Stimulated activated CD4-positive, alpha-beta T cell treated with anti-CD3 and anti-CD28 coated beads, Interleukin-4, amount 100 ng/mL, for 1 hour (primary cell): Measurements from ENCODE around the gene RXRG.

Source experiments
- DNase-seq: peaks from one replicate; pipeline ENCODE4 v3.0.0-alpha.2; 2020

Gene RXRG

GRCh38 chr1:165449131-165449530 lies 4.2 kb upstream of the RXRG start:
- DNase-seq, result no peak

- no peak for DNase-seq
Observed at GRCh38 chr1:165445388-165445787, 462 bp upstream of the RXRG start.

- no peak for DNase-seq
Observed at GRCh38 chr1:165443539-165444311, 1.2 kb downstream of the RXRG start.

- DNase-seq, result no peak
Observed at GRCh38 chr1:165442653-165443052, 2.3 kb downstream of the RXRG start.

DNA sequence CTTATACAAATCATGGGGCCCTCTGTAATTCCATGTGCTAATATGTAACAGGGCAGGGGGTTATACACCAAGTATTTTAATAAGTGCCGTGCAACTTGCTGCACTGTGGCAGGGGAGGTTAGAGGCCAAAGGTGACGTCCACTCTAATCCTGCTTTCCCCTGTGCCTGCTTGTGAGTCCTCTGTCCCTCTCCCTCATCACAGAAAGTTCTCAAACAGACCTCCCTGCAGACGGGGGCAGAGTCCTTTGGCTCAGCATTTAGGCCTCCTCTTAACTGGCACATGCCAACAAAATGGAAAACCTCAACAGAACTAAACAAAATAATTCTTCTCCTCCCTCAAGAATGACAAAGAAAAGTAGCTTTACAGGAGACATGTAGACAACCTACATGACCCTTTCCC lies 2.9 kb downstream of the RXRG start:
- DNase-seq, result no peak

- DNase-seq, result no peak
Observed at GRCh38 chr1:165441166-165441880, 3.6 kb downstream of the RXRG start.

- DNase-seq, result no peak
Observed at GRCh38 chr1:165439330-165439729, 5.6 kb downstream of the RXRG start.

GRCh38 chr1:165436994-165437393 lies 7.9 kb downstream of the RXRG start:
- no peak for DNase-seq

DNA sequence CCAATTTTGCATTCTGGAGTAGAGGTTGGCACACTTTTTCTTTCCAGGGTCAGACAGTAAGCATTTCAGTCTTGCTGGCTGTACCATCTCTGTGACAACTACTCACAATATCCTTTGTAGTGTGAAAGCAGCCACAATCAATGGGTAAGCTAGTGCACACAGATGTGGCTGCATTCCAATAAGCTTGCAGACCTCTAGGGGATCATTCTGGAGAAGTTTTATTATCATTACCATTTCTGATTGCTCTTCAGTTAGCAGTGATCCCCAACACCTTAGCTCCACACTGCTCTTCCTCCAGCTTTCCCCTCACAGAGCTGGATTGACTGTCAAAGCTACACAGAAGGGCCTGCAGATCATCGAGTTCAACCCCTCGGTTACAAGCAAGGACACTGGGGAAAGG lies 9.1 kb downstream of the RXRG start:
- no peak for DNase-seq

- DNase-seq, result no peak
Observed at GRCh38 chr1:165434281-165434680, 10.6 kb downstream of the RXRG start.

- no peak for DNase-seq
Observed at GRCh38 chr1:165431079-165431478, 13.8 kb downstream of the RXRG start.

DNA sequence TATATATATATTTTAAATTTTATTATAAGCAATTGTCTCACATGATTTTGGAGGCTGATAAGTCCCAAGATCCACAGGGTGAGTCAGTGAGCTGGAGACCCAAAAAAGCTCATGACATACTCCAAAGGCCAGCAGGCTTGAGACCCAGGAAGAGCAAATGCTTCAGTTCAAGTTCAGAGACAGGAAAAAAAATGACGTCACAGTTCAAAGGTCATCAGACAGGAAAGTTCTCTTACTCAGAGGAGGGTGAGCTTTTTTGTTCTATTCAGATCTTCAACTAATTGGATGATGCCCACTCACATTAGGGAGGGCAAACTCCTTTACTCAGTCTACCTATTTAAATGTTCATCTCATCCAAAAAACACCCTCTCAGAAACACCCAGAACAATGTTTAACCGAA lies 18.2 kb downstream of the RXRG start:
- no peak for DNase-seq

- DNase-seq, result no peak
Observed at GRCh38 chr1:165425621-165426020, 19.3 kb downstream of the RXRG start.

DNA sequence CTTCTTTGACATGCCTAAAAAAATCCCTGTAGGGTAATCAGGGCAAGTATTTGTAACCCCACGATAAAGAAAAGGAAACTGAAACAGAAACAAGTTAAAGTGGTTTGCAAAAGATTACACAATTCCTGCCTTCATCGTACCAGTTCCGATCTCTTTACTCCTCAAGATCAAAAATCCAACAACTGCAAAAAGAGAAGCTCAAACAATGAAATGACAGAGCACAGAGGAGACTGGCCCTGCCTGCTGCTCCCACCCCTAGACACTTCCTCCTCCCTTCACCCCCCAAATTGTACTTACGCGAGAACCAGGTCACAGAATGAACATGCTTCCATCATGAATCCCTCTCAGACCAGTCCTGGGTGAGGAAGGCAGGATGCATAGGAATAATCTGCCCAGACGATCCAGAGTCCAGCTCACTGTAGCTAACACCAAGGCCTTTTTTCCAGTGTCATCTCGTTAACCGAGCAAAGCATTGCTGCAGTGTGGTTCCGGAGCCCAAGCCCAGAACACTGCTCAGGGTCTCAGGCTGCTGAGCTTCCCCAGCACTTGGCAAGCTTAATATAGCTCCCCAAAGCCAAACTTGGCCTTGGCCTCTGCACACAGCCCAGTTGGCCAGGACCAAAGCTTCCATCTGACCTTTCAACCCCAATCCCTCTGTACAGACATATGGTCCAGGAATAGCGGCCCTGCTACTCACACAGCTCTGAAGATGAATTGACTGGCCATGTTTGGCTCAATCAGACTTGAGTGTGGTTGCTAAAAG lies 20.3 kb downstream of the RXRG start:
- no peak for DNase-seq

DNA sequence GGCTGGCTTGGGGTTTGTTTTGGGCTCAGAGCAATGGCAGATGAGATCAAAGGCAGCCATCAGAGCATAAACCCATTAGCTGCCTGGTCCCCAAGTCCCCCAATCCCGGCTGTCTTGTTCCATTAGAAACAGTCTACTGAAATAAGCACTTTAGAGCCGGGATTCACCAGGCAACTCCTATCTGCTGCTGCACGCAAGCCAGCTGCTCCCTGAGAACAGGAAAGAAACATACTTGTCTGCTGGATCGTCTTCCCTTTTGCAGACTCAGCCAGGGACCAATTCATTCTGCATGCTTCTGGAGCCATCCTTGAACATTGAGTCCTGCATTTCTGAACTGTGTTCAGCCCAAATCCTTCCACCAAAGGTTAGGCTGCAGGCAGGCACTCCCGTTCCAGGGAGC lies 21.8 kb downstream of the RXRG start:
- DNase-seq, result no peak

GRCh38 chr1:165420655-165421054 lies 24.3 kb downstream of the RXRG start:
- DNase-seq, result no peak

DNA sequence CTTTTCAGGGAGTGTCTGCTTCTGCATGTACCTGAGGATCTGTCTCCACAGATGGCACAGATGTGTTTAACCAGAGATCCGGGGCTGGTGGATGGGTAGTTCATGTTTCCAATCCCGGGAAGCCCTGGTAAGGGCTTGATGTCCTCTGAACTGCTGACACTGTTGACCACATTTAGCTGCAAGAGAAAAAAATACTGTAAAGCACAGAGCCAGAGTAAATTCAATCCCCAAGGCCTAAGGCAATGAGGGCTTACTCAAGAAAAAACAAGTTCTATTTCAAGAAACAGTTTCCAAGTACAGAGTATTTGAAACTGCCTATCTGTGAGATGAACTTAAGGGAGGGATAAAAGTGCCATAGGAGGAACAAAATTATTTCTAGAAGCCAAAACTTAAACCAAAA lies 25.1 kb downstream of the RXRG start:
- DNase-seq, result no peak

DNA sequence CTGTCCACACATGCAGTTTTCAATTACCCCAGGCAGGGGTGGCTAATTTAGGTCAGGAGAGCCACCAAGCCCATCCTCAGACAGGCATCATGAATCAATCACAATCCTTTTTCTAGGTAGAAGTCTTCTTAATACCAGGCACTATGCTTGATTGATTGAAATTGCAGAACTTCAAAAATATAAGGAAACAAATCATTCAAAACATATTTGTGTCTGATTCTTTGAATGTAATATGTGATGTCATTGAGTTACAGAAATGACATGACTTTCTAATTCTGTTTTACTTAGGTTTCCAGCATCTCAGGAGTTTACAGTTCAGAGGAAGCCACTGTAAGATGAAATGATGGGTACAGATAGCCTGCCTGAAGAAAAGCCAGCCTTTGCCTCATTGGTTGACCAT lies 26.7 kb downstream of the RXRG start:
- no peak for DNase-seq

GRCh38 chr1:165416876-165417275 lies 28.1 kb downstream of the RXRG start:
- DNase-seq, result no peak

GRCh38 chr1:165415068-165415467 lies 29.9 kb downstream of the RXRG start:
- no peak for DNase-seq

DNA sequence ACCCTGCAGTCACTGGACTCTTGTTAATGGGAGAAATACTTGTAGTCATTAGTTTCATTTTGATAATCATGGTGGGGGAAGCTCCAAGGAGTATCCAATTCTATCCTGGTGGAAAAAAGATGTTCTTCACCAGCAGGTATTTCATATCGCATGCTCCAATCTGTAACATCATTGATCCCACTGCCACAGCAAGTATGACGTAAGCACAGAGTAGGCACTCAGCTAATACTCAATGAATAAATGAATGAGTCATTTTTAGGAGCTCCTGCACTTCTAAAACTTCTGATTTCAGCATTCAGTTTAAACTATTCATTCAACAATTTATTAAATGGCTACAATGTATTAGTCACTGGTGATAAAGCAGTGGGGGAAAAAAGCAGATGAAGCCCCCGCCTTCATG lies 30.3 kb downstream of the RXRG start:
- no peak for DNase-seq

- DNase-seq, result no peak
Observed at GRCh38 chr1:165411396-165411795, 33.5 kb downstream of the RXRG start.

DNA sequence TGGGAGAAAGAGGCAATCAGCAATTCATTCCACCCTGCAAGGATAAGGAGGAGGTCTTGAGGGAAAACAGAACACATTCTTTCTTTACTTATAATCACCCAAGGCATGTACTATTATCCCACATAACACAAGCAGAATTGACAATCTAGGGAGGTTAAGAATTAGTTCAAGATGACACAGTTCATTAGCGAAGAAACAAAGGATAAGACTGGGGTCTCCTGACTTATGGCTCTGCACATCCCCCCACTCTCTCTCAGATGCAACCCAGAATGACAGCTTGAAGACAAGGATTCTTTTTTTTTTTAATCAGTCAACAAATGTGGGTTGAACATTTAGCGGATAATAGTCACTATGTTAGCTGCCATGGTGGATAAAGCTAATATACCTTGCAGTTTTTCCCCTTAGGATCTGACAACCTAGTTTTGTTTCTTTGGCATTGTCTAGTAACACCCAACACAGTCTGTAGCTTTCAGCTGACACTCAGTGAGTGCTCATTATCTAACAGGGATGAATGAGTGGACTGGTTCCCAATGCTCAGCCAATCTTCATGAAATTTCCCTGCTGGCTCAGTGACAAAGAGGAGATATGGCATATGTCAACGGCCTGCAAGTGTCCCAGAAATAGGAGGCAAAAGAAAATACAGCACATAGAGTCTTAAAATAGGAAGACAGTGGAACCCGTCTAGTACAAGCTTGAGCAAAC lies 35.1 kb downstream of the RXRG start:
- no peak for DNase-seq
